Prostate gland (tissue), 2 donors: Measurements from ENCODE around the gene ARL2BP.

ENCODE experiments used
- POLR2A ChIP-seq: fragments of 450-650 bp; IDR thresholded peaks from one replicate; pipeline ENCODE4 v1.6.1; 2016; ENCODE audit warnings: antibody characterized with exemption, mild to moderate bottlenecking
- POLR2AphosphoS5 ChIP-seq: sonication (generic); formaldehyde crosslinking; IDR thresholded peaks from one replicate; pipeline ENCODE4 v1.6.1; 2017; ENCODE audit warnings: antibody characterized with exemption
- TF ChIP-seq, protein P1 (sequence below), 4 experiments: fragments of 200-600 bp in 2 of 4; fragments of 450-650 bp in 2 of 4; sonication (generic) in 2 of 4; IDR thresholded peaks; 1 replicate in 3 of 4; 2 replicates in 1 of 4; pipeline ENCODE4 v1.5.1; 2016 to 2019; ENCODE audit warnings: antibody characterized with exemption in 4 of 4, mild to moderate bottlenecking in 2 of 4, moderate library complexity in 2 of 4

DNA sequence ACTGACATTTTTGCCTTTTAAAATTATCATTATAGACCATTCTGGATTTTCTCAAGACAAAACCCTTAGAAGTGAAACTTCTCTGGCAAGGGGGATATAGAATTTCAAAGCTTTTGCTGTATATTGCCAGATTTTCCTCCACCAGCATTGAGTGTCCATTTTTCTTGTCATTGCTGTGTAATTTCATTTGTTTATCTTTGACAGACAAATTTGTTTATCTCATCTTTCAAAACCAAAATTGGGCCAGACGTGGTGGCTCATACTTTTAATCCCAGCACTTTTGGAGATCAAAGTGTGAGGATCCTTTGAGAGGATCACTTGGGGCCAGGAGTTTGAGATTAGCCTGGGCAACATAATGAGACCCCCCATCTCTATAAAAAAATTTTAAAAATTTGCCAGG is 16.0 kb upstream of the ARL2BP start:
- TF ChIP-seq, protein P1, sequence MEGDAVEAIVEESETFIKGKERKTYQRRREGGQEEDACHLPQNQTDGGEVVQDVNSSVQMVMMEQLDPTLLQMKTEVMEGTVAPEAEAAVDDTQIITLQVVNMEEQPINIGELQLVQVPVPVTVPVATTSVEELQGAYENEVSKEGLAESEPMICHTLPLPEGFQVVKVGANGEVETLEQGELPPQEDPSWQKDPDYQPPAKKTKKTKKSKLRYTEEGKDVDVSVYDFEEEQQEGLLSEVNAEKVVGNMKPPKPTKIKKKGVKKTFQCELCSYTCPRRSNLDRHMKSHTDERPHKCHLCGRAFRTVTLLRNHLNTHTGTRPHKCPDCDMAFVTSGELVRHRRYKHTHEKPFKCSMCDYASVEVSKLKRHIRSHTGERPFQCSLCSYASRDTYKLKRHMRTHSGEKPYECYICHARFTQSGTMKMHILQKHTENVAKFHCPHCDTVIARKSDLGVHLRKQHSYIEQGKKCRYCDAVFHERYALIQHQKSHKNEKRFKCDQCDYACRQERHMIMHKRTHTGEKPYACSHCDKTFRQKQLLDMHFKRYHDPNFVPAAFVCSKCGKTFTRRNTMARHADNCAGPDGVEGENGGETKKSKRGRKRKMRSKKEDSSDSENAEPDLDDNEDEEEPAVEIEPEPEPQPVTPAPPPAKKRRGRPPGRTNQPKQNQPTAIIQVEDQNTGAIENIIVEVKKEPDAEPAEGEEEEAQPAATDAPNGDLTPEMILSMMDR (IDR thresholded peaks at IDR 0.05), result no peak
- no peak for TF ChIP-seq POLR2A
- TF ChIP-seq POLR2AphosphoS5, result no peak
